ENCODE measurements around the gene PGAP3.

Gene PGAP3

GRCh38 chr17:39669897-39670735, 17.7 kb downstream of the PGAP3 start:
- no peak for DNase-seq

GRCh38 chr17:39667945-39668924, 19.6 kb downstream of the PGAP3 start, which contains the start of gene PNMT:
Gene PNMT (plus strand): TSS chr17:39668453. CDS start chr17:39668476, 23 bp downstream.
- DNase-seq, result no peak

- DNase-seq, result no peak
Measured at GRCh38 chr17:39667262-39667944, 20.5 kb downstream of the PGAP3 start.

- no peak for DNase-seq
Measured at GRCh38 chr17:39666601-39667261, 21.1 kb downstream of the PGAP3 start.

- DNase-seq, result no peak
Measured at GRCh38 chr17:39666231-39666600, 21.6 kb downstream of the PGAP3 start.

GRCh38 chr17:39665642-39666224, 22.1 kb downstream of the PGAP3 start:
- DNase-seq, result no peak

- no peak for DNase-seq
Measured at GRCh38 chr17:39664581-39665561, 23.0 kb downstream of the PGAP3 start, which contains the start of gene TCAP. Gene TCAP (plus strand): TSS chr17:39665349. CDS start chr17:39665360, 11 bp downstream.

- DNase-seq, result no peak
Measured at GRCh38 chr17:39663688-39664580, 23.9 kb downstream of the PGAP3 start.

- no peak for DNase-seq
Measured at GRCh38 chr17:39663340-39663687, 24.5 kb downstream of the PGAP3 start.

GRCh38 chr17:39662551-39663339, 25.1 kb downstream of the PGAP3 start:
- DNase-seq, result no peak

- DNase-seq, result no peak
Measured at GRCh38 chr17:39661744-39662541, 25.9 kb downstream of the PGAP3 start.

GRCh38 chr17:39660397-39661385, 27.2 kb downstream of the PGAP3 start:
- DNase-seq, result no peak

- no peak for DNase-seq
Measured at GRCh38 chr17:39660011-39660360, 27.9 kb downstream of the PGAP3 start.

GRCh38 chr17:39659279-39660010, 28.4 kb downstream of the PGAP3 start:
- no peak for DNase-seq

GRCh38 chr17:39658760-39659159, 29.1 kb downstream of the PGAP3 start:
- DNase-seq, result no peak

GRCh38 chr17:39658346-39658745, 29.5 kb downstream of the PGAP3 start:
- DNase-seq, result no peak
